Right cardiac atrium (tissue), 5 donors: ENCODE data around the gene ARRDC2. TPM values are rescaled to one million over a fixed set of nuclear protein-coding genes. Genes with fewer than 3 reads are reported as not detected.
"Not testable (repeated sequence)": the region's sequence is repeated elsewhere in the genome, so short reads cannot be mapped to it uniquely, and the experiment has no call there.

Experiments
- ATAC-seq, 2 donors: fragments of 200-7000 bp; cut with Tn5 transposase; one replicate each; pipeline versions ENCODE4 v1.8.0 to v1.9.1; 2020; ENCODE audit warnings: moderate library complexity in 2 of 2, mild to moderate bottlenecking in 1 of 2
- DNase-seq, 3 donors: peaks; one replicate each; pipeline ENCODE4 v3.0.0-alpha.2; 2020
- H3K27ac ChIP-seq: one replicate; pipeline ENCODE4 v1.5.1; 2013; ENCODE audit warnings: mild to moderate bottlenecking, low read length, control low read depth, moderate library complexity
- H3K27me3 ChIP-seq: one replicate; pipeline ENCODE4 v1.6.1; 2013; ENCODE audit not compliant: control insufficient read depth, insufficient read depth
- H3K4me1 ChIP-seq: one replicate; pipeline ENCODE4 v1.6.1; 2013; ENCODE audit warnings: low read length; ENCODE audit not compliant: control insufficient read depth, insufficient read depth
- H3K4me3 ChIP-seq: one replicate; pipeline ENCODE4 v1.5.1; 2013; ENCODE audit warnings: low read length, control low read depth
- H3K9me3 ChIP-seq: one replicate; pipeline ENCODE4 v1.6.1; 2013; ENCODE audit warnings: low read length; ENCODE audit not compliant: control insufficient read depth
- WGBS: extraction: QIAGEN DNeasy Blood & Tissue Kit; methylation state at CpG from one replicate; pipeline ENCODE4 v1.1.7; 2013; 5-methylcytosine and 5-hydroxymethylcytosine counted together
- intact Hi-C, 4 donors: fragments of 100-400 bp; cut with DNase I; formaldehyde crosslinking; loops; one replicate each; pipeline versions ENCODE4 v1.11.0 to v1.14.0; 2022 to 2023
- polyA plus RNA-seq: library from polyadenylated mRNA; stranded (reverse); fragments of 200-250 nt; gene quantifications from one replicate; pipeline ENCODE4 v1.2.3, GENCODE V29; 2013
- total RNA-seq, 4 donors: library from RNA; stranded (reverse); fragmentation: NEBNext Ultra II Directional; extraction: Animal tissue kit (Norgen Biotek cat#: 25700); gene quantifications; one replicate each; pipeline ENCODE4 v1.2.1, GENCODE V29; 2021
- donor health status: healthy with polysubstance abuse.
- donor health status: DM: no; HTN: yes; CAD: no.
- donor health status: DM: no; HTN: no; CAD: no.
- donor health status: DM: no; HTN: yes; CAD: no; lungs with severe emphysema.
- donor health status: DM: yes; HTN: yes; CAD: no.

Gene ARRDC2
- total and polyA plus RNA-seq, 5 donors = 14.2 to 24.7 (median 18.1) TPM

- Histone ChIP-seq H3K4me3 (peak overlapping the region; percentile 54), H3K9me3 (no peaks in the 10 kb centered on the region), H3K4me1 (no peaks in the 10 kb centered on the region), H3K27ac (peak overlapping the region; percentile 54), H3K27me3 (no peaks in the 10 kb centered on the region)
- 72% methylated on average over 27 of the region's 27 CpGs for WGBS
- ATAC-seq = no peak
- DNase-seq = peak in 2 of 3 donors; percentile 81 to 85
- intact Hi-C loops = no loop called here
Measured at GRCh38 chr19:18002347-18002850, 5.6 kb upstream of the ARRDC2 start.

- DNase-seq, H3K27ac ChIP-seq, ATAC-seq, H3K4me1 ChIP-seq, H3K4me3 ChIP-seq, H3K27me3 ChIP-seq, H3K9me3 ChIP-seq: not testable (repeated sequence)
- intact Hi-C loops = loop anchor here in 1 of 4 donors (2.0 kb wide), 1 partner anchor 53 kb away; no protein-coding TSS in a partner anchor
- 96% methylated on average over 35 of the region's 35 CpGs for WGBS
Measured at GRCh38 chr19:18005750-18006149, 2.2 kb upstream of the ARRDC2 start.

- Histone ChIP-seq H3K27ac (peak overlapping the region; percentile 49), H3K27me3 (no peaks in the 10 kb centered on the region), H3K4me3 (peak overlapping the region; percentile 58), H3K9me3 (no peaks in the 10 kb centered on the region), H3K4me1 (no peaks in the 10 kb centered on the region)
- DNase-seq (peak; percentile 82 to 94 (median 92)), ATAC-seq (peak; percentile 87 to 88)
- under 1% methylated on average over 46 of the region's 46 CpGs for WGBS
- intact Hi-C loops = loop anchor here (1.0 to 2.0 kb wide), 2 partner anchors 51 to 52 kb away; no protein-coding TSS in a partner anchor
Measured at GRCh38 chr19:18007044-18007916, 690 bp upstream of the ARRDC2 start.

- intact Hi-C loops = no loop called here
- Histone ChIP-seq H3K27ac (no peak overlapping the region), H3K27me3 (no peaks in the 10 kb centered on the region), H3K9me3 (no peaks in the 10 kb centered on the region), H3K4me1 (no peaks in the 10 kb centered on the region), H3K4me3 (peak overlapping the region; percentile 50)
- peak in 2 of 3 donors; percentile 58 to 60 for DNase-seq
- ATAC-seq = no peak
- 91% methylated on average over 11 of the region's 11 CpGs for WGBS
Measured at GRCh38 chr19:18008814-18009213, 844 bp downstream of the ARRDC2 start.

- Histone ChIP-seq H3K27ac (no peak overlapping the region), H3K4me3 (peak overlapping the region; percentile 50), H3K9me3 (no peaks in the 10 kb centered on the region), H3K27me3 (no peaks in the 10 kb centered on the region), H3K4me1 (no peaks in the 10 kb centered on the region)
- ATAC-seq (no peak), DNase-seq (peak in 1 of 3 donors; percentile 47)
- 92% methylated on average over 37 of the region's 37 CpGs for WGBS
- intact Hi-C loops = no loop called here
Measured at GRCh38 chr19:18009412-18010066, 1.6 kb downstream of the ARRDC2 start.

GRCh38 chr19:18010149-18010548 is 2.2 kb downstream of the ARRDC2 start:
- no peaks in the 10 kb centered on the region for H3K9me3 ChIP-seq
- H3K27me3 ChIP-seq = no peaks in the 10 kb centered on the region
- DNase-seq = peak in 1 of 3 donors; percentile 40
- H3K4me1 ChIP-seq = no peaks in the 10 kb centered on the region
- ATAC-seq = no peak
- WGBS = 83% methylated on average over 11 of the region's 11 CpGs
- intact Hi-C loops = no loop called here
- no peak overlapping the region for H3K4me3 ChIP-seq
- H3K27ac ChIP-seq = no peak overlapping the region

- DNase-seq (peak in 2 of 3 donors; percentile 59 to 60), ATAC-seq (peak; percentile 3 to 7)
- Histone ChIP-seq H3K27ac (peak overlapping the region; percentile 40), H3K4me3 (no peak overlapping the region), H3K27me3 (no peaks in the 10 kb centered on the region), H3K4me1 (peaks cover 10% of the 10 kb centered on the region), H3K9me3 (no peaks in the 10 kb centered on the region)
- intact Hi-C loops = no loop called here
- WGBS = 63% methylated on average over 17 of the region's 17 CpGs
Measured at GRCh38 chr19:18013210-18014111, 5.5 kb downstream of the ARRDC2 start.

GRCh38 chr19:18014197-18014596 is 6.2 kb downstream of the ARRDC2 start:
- intact Hi-C loops = no loop called here
- no peak overlapping the region for H3K27ac ChIP-seq
- no peaks in the 10 kb centered on the region for H3K9me3 ChIP-seq
- ATAC-seq (no peak), DNase-seq (peak in 2 of 3 donors; percentile 51 to 54)
- 82% methylated on average over 6 of the region's 6 CpGs for WGBS
- no peak overlapping the region for H3K4me3 ChIP-seq
- peaks cover 10% of the 10 kb centered on the region for H3K4me1 ChIP-seq
- H3K27me3 ChIP-seq = no peaks in the 10 kb centered on the region

GRCh38 chr19:18016209-18016910 is 8.4 kb downstream of the ARRDC2 start:
- DNase-seq = peak in 2 of 3 donors; percentile 28 to 36
- Histone ChIP-seq H3K27me3 (no peaks in the 10 kb centered on the region), H3K27ac (peak overlapping the region; percentile 71), H3K9me3 (no peaks in the 10 kb centered on the region), H3K4me3 (no peak overlapping the region), H3K4me1 (peaks cover 19% of the 10 kb centered on the region)
- intact Hi-C loops = no loop called here
- no peak for ATAC-seq
- WGBS = 90% methylated on average over 14 of the region's 14 CpGs
